IMR-90 (cell line): ENCODE results near the gene GLCE. TPM values are rescaled to one million over a fixed set of nuclear protein-coding genes. Genes with fewer than 3 reads are reported as not detected.

ENCODE experiments used
- ATAC-seq: fragments of 200-7000 bp; cut with Tn5 transposase; 2 replicates; pipeline ENCODE4 v1.9.1; 2020; ENCODE audit warnings: low read depth, mild to moderate bottlenecking, moderate library complexity
- BruUV-seq: library from RNA; stranded (reverse); fragments of 400-500 nt; replicated peaks from 2 replicates; lab custom pipeline; 2021; lab: Mats Ljungman, UMichigan
- CTCF ChIA-PET: fragments of 300-600 bp; formaldehyde crosslinking; extraction: SDS; loops from one replicate; lab custom pipeline; 2021; ENCODE audit warnings: antibody characterized with exemption; lab: Yijun Ruan, JAX
- POLR2A ChIA-PET: fragments of 300-600 bp; sonication (Branson Sonifier 250); formaldehyde crosslinking; loops from one replicate; lab custom pipeline; 2022; ENCODE audit warnings: antibody characterized with exemption; ENCODE audit not compliant: unreplicated experiment; lab: Charles Lee
- DNase-seq: peaks from one replicate; pipeline ENCODE4 v3.0.0; 2013
- H2AFZ ChIP-seq: replicated peaks from 2 replicates; pipeline ENCODE3; 2013; ENCODE audit warnings: low read length, mild to moderate bottlenecking; ENCODE audit not compliant: poor library complexity
- H2AK5ac ChIP-seq: 2 replicates; pipeline ENCODE4 v1.6.1; 2013; ENCODE audit warnings: low read depth, low read length, inconsistent platforms
- H2AK9ac ChIP-seq: replicated peaks from 2 replicates; pipeline ENCODE3; 2013; ENCODE audit warnings: mild to moderate bottlenecking, low read depth, low read length, moderate library complexity; ENCODE audit not compliant: poor library complexity
- H2BK120ac ChIP-seq: 2 replicates; pipeline ENCODE4 v1.6.1; 2013; ENCODE audit warnings: low read depth, low read length, inconsistent platforms
- H2BK15ac ChIP-seq: 3 replicates; pipeline ENCODE4 v1.6.1; 2013; ENCODE audit warnings: low read depth, low read length, inconsistent platforms
- H2BK20ac ChIP-seq: 2 replicates; pipeline ENCODE4 v1.6.1; 2013; ENCODE audit warnings: low read depth, mild to moderate bottlenecking, inconsistent platforms, low read length, moderate library complexity
- H2BK5ac ChIP-seq: 2 replicates; pipeline ENCODE4 v1.6.1; 2013; ENCODE audit warnings: mild to moderate bottlenecking, low read depth, low read length, inconsistent platforms; ENCODE audit not compliant: poor library complexity, severe bottlenecking
- H3K14ac ChIP-seq: replicated peaks from 2 replicates; pipeline ENCODE4 v1.6.1; 2013; ENCODE audit warnings: low read depth, low read length, inconsistent platforms
- H3K18ac ChIP-seq: 2 replicates; pipeline ENCODE4 v1.6.1; 2013; ENCODE audit warnings: low read depth, low read length, control low read depth
- H3K23ac ChIP-seq: 2 replicates; pipeline ENCODE4 v1.6.1; 2013; ENCODE audit warnings: low read depth, low read length, inconsistent platforms
- H3K27ac ChIP-seq: 2 replicates; pipeline ENCODE4 v1.5.1; 2013; ENCODE audit warnings: mild to moderate bottlenecking, control low read depth, low read length; ENCODE audit not compliant: insufficient read depth
- H3K27me3 ChIP-seq: 2 replicates; pipeline ENCODE4 v1.6.1; 2013; ENCODE audit warnings: low read length; ENCODE audit not compliant: control insufficient read depth, insufficient read depth
- H3K36me3 ChIP-seq: 2 replicates; pipeline ENCODE4 v1.6.1; 2013; ENCODE audit warnings: low read length, mixed read lengths; ENCODE audit not compliant: control insufficient read depth, insufficient read depth
- H3K4ac ChIP-seq: 2 replicates; pipeline ENCODE4 v1.6.1; 2013; ENCODE audit warnings: low read depth, low read length, inconsistent platforms
- H3K4me1 ChIP-seq: 2 replicates; pipeline ENCODE4 v1.6.1; 2013; ENCODE audit warnings: low read length, mixed read lengths; ENCODE audit not compliant: control insufficient read depth, insufficient read depth
- H3K4me2 ChIP-seq: 2 replicates; pipeline ENCODE4 v1.6.1; 2013; ENCODE audit warnings: low read depth, mild to moderate bottlenecking, control low read depth, low read length, moderate library complexity
- H3K4me3 ChIP-seq: 2 replicates; pipeline ENCODE4 v1.5.1; 2013; ENCODE audit warnings: low read depth, mild to moderate bottlenecking, control low read depth, low read length, moderate library complexity; ENCODE audit not compliant: insufficient read depth
- H3K56ac ChIP-seq: 2 replicates; pipeline ENCODE4 v1.6.1; 2013; ENCODE audit warnings: low read length, inconsistent platforms; ENCODE audit not compliant: insufficient read depth; ENCODE audit errors: extremely low read depth
- H3K79me1 ChIP-seq, 2 experiments: 2 replicates each; pipeline ENCODE4 v1.6.1; 2013; ENCODE audit warnings: low read length in 2 of 2, inconsistent platforms in 1 of 2, low read depth in 1 of 2
- H3K9ac ChIP-seq: 2 replicates; pipeline ENCODE4 v1.6.1; 2013; ENCODE audit warnings: low read depth, low read length, control low read depth
- H3K9me1 ChIP-seq: 2 replicates; pipeline ENCODE4 v1.6.1; 2013; ENCODE audit warnings: low read length, inconsistent platforms; ENCODE audit not compliant: insufficient read depth
- H3K9me3 ChIP-seq: 2 replicates; pipeline ENCODE4 v1.6.1; 2013; ENCODE audit warnings: low read length; ENCODE audit not compliant: control insufficient read depth, insufficient read depth
- H4K20me1 ChIP-seq: 2 replicates; pipeline ENCODE4 v1.6.1; 2013; ENCODE audit warnings: low read length, inconsistent platforms; ENCODE audit not compliant: insufficient read depth
- H4K5ac ChIP-seq: 2 replicates; pipeline ENCODE4 v1.6.1; 2013; ENCODE audit warnings: mild to moderate bottlenecking, low read depth, low read length, control low read depth
- H4K8ac ChIP-seq, 2 experiments: 2 replicates each; pipeline ENCODE4 v1.6.1; 2013; ENCODE audit warnings: low read depth in 2 of 2, low read length in 2 of 2, control low read depth in 1 of 2, inconsistent platforms in 1 of 2
- H4K91ac ChIP-seq: 2 replicates; pipeline ENCODE4 v1.6.1; 2013; ENCODE audit warnings: low read depth, low read length, inconsistent platforms; ENCODE audit not compliant: insufficient read depth
- FOS ChIP-seq: fragments of 150-350 bp; IDR thresholded peaks from 2 replicates; pipeline ENCODE4 v1.6.1; 2016; ENCODE audit warnings: low read depth, low read length
- MAFK ChIP-seq: IDR thresholded peaks from 2 replicates; pipeline ENCODE4 v1.6.1; 2012; ENCODE audit warnings: low read depth, low read length, improper control_type of control experiment
- MAZ ChIP-seq: IDR thresholded peaks from 2 replicates; pipeline ENCODE4 v1.6.1; 2012; ENCODE audit warnings: low read depth, mild to moderate bottlenecking, low read length, improper control_type of control experiment, moderate library complexity, borderline replicate concordance
- SMC3 ChIP-seq: fragments of 150-350 bp; IDR thresholded peaks from 2 replicates; pipeline ENCODE4 v1.6.1; 2016; ENCODE audit warnings: low read depth, mild to moderate bottlenecking, antibody characterized with exemption, low read length, moderate library complexity
- WGBS, 2 experiments: methylation state at CpG; one replicate each; pipeline versions ENCODE4 v1.1.5 to v1.1.7; 2013; ENCODE audit warnings: missing lambda C conversion rate in 2 of 2; ENCODE audit not compliant: insufficient read length in 1 of 2; ENCODE audit errors: extremely low coverage in 2 of 2; 5-methylcytosine and 5-hydroxymethylcytosine counted together
- dilution Hi-C: fragments of 300-500 bp; cut with HindIII; formaldehyde crosslinking; loops from one replicate; pipeline ENCODE4 v1.14.3; 2018; ENCODE audit warnings: low sequenced_read_pairs; ENCODE audit not compliant: unreplicated experiment
- in situ Hi-C: fragments of 300-500 bp; cut with MboI; formaldehyde crosslinking; loops from 3 replicates; pipeline ENCODE4 v1.14.3; 2019; ENCODE audit warnings: low sequenced_read_pairs, inconsistent platforms, mixed read lengths
- intact Hi-C: fragments of 100-400 bp; cut with micrococcal nuclease; formaldehyde crosslinking; loops from 2 replicates; pipeline ENCODE4 v1.10.0; 2022
- polyA plus RNA-seq, 3 experiments: library from polyadenylated mRNA; depleted of rRNA; stranded (reverse); fragments of >200 nt; gene quantifications; 2 replicates each; pipeline ENCODE4 v1.2.3, GENCODE V29; 2012; ENCODE audit warnings: low replicate concordance in 1 of 3
- total RNA-seq: library from RNA; depleted of rRNA; stranded (reverse); fragments of >200 nt; gene quantifications from 2 replicates; pipeline ENCODE4 v1.2.3, GENCODE V29; 2012
- TF ChIP-seq, protein P1 (sequence below): conservative IDR thresholded peaks from 2 replicates; pipeline ENCODE4 v1.5.1; 2012; ENCODE audit warnings: mild to moderate bottlenecking, low read depth, low read length, improper control_type of control experiment

GLCE gene
- total and polyA plus RNA-seq, 2 of the 4 experiments (the other 2 are of a cell fraction): 15.3 to 29.6 TPM

DNA sequence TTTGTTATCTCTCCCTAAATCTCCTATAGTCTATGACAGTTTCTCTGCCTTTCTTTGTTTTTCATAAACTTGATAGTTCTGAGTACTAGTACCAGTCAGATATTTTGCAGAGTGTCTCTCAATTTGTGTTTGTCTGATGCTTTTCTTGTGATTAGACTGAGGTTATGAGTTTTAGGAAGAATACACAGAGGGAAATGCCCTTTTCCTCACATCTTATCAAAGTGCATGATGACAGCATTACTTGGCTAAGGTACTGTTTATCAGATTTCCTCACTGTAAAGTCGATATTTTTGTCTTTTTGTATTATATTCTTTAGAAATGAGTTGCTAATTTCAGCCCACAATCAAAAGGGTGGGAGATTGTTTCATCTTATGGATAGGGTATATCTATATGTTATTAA lies 45.6 kb downstream of the GLCE start:
- ChIA-PET CTCF (no interaction called here), POLR2A (no interaction called here)
- Histone ChIP-seq H3K14ac (no peak overlapping the region), H3K9ac (no peak overlapping the region), H2AFZ (no peak overlapping the region), H3K4me2 (no peak overlapping the region), H2AK5ac (no peak overlapping the region), H2BK5ac (no peak overlapping the region), H3K23ac (no peak overlapping the region), H3K18ac (no peak overlapping the region), H2BK20ac (no peak overlapping the region), H3K27ac (no peak overlapping the region), H3K79me1 (peaks cover 0 to 7% of the 10 kb centered on the region in 2 experiments; a peak in 2 of 4 replicates), H4K20me1 (no peaks in the 10 kb centered on the region; the same call in 1 of the 2 replicates), H3K4ac (no peak overlapping the region), H2AK9ac (no peak overlapping the region), H3K4me1 (no peaks in the 10 kb centered on the region), H3K4me3 (no peak overlapping the region), H3K9me3 (no peaks in the 10 kb centered on the region), H3K36me3 (no peaks in the 10 kb centered on the region), H4K5ac (no peak overlapping the region), H3K27me3 (no peaks in the 10 kb centered on the region), H2BK15ac (no peak overlapping the region), H4K8ac (no peak overlapping the region), H4K91ac (no peak overlapping the region), H3K56ac (no peak overlapping the region), H3K9me1 (no peaks in the 10 kb centered on the region), H2BK120ac (no peak overlapping the region)
- intact Hi-C loops: no loop called here
- no peak for ATAC-seq
- dilution Hi-C loops: no loop called here
- TF ChIP-seq SMC3 (no peak), FOS (no peak), MAZ (no peak), MAFK (no peak)
- TF ChIP-seq, protein P1, sequence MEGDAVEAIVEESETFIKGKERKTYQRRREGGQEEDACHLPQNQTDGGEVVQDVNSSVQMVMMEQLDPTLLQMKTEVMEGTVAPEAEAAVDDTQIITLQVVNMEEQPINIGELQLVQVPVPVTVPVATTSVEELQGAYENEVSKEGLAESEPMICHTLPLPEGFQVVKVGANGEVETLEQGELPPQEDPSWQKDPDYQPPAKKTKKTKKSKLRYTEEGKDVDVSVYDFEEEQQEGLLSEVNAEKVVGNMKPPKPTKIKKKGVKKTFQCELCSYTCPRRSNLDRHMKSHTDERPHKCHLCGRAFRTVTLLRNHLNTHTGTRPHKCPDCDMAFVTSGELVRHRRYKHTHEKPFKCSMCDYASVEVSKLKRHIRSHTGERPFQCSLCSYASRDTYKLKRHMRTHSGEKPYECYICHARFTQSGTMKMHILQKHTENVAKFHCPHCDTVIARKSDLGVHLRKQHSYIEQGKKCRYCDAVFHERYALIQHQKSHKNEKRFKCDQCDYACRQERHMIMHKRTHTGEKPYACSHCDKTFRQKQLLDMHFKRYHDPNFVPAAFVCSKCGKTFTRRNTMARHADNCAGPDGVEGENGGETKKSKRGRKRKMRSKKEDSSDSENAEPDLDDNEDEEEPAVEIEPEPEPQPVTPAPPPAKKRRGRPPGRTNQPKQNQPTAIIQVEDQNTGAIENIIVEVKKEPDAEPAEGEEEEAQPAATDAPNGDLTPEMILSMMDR: no peak
- in situ Hi-C loops: no loop called here
- DNase-seq: no peak
- no CpG with 5 or more reads among the region's 1 CpG for WGBS, 2 experiments
- BruUV-seq: no TSS peak
